IMR-90 (cell line): ENCODE measurements around the gene CIRBP.

Experiments used
- FOS ChIP-seq: fragments of 150-350 bp; IDR thresholded peaks from 2 replicates; pipeline ENCODE4 v1.6.1; 2016; ENCODE audit warnings: low read depth, low read length
- MAZ ChIP-seq: IDR thresholded peaks from 2 replicates; pipeline ENCODE4 v1.6.1; 2012; ENCODE audit warnings: low read depth, mild to moderate bottlenecking, low read length, improper control_type of control experiment, moderate library complexity, borderline replicate concordance
- NFE2L2 ChIP-seq: fragments of 150-350 bp; IDR thresholded peaks from 2 replicates; pipeline ENCODE4 v1.6.1; 2016; ENCODE audit warnings: low read depth, mild to moderate bottlenecking, low read length
- POLR2A ChIP-seq: IDR thresholded peaks from 2 replicates; pipeline ENCODE4 v1.6.1; 2012; ENCODE audit warnings: mild to moderate bottlenecking, low read depth, low read length
- RAD21 ChIP-seq: IDR thresholded peaks from 2 replicates; pipeline ENCODE4 v1.6.1; 2012; ENCODE audit warnings: low read length, improper control_type of control experiment
- SMC3 ChIP-seq: fragments of 150-350 bp; IDR thresholded peaks from 2 replicates; pipeline ENCODE4 v1.6.1; 2016; ENCODE audit warnings: low read depth, mild to moderate bottlenecking, antibody characterized with exemption, low read length, moderate library complexity
- TF ChIP-seq, protein P1 (sequence below): conservative IDR thresholded peaks from 2 replicates; pipeline ENCODE4 v1.5.1; 2012; ENCODE audit warnings: mild to moderate bottlenecking, low read depth, low read length, improper control_type of control experiment

DNA sequence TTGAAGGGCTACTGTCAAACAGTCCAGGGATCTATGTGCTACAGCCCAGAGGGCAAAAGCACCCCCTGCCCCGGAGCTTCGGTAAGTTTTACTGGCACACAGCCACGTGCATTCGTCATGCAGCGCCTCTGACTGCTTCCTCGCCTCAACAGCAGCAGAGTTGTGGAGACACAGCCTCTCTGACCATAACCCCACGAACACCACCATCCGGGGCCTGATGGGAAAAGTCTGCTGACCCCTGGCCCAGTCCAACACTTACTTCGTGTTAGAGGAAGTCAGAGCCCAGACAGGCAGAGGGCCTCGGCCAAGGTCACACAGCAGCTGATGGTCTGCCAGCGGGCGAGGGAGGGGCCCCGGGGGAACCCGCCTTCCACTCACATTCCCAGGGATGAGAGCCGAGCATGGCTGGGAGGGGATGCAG, 36.5 kb upstream of the CIRBP start:
- TF ChIP-seq POLR2A = no peak
- TF ChIP-seq, protein P1, sequence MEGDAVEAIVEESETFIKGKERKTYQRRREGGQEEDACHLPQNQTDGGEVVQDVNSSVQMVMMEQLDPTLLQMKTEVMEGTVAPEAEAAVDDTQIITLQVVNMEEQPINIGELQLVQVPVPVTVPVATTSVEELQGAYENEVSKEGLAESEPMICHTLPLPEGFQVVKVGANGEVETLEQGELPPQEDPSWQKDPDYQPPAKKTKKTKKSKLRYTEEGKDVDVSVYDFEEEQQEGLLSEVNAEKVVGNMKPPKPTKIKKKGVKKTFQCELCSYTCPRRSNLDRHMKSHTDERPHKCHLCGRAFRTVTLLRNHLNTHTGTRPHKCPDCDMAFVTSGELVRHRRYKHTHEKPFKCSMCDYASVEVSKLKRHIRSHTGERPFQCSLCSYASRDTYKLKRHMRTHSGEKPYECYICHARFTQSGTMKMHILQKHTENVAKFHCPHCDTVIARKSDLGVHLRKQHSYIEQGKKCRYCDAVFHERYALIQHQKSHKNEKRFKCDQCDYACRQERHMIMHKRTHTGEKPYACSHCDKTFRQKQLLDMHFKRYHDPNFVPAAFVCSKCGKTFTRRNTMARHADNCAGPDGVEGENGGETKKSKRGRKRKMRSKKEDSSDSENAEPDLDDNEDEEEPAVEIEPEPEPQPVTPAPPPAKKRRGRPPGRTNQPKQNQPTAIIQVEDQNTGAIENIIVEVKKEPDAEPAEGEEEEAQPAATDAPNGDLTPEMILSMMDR = no peak
- TF ChIP-seq NFE2L2 = no peak
- peak; percentile 53; the same call in 1 of the 2 replicates for TF ChIP-seq MAZ
- TF ChIP-seq FOS = no peak
- no peak for TF ChIP-seq RAD21
- no peak for TF ChIP-seq SMC3
